Fibroblast of skin of right quadriceps (primary cell): ENCODE data around the gene OR10A6.
A peak's percentile ranks its signal among the peaks of the same experiment; 100 is the strongest.

Experiments
- DNase-seq: peaks from one replicate; pipeline ENCODE4 v3.0.0-alpha.2; 2013

OR10A6 gene

GRCh38 chr11:7931168-7931567, at the start of gene OR10A6:
Gene OR10A6, minus strand, starts transcription at chr11:7931268. Its CDS starts 2,606 bp downstream, at chr11:7928662.
- DNase-seq: no peak

- peak; percentile 85 for DNase-seq
Measured at GRCh38 chr11:7977232-7977917, 46.3 kb upstream of the OR10A6 start.

- peak; percentile 14 for DNase-seq
Measured at GRCh38 chr11:7974668-7975067, 43.6 kb upstream of the OR10A6 start.

DNA sequence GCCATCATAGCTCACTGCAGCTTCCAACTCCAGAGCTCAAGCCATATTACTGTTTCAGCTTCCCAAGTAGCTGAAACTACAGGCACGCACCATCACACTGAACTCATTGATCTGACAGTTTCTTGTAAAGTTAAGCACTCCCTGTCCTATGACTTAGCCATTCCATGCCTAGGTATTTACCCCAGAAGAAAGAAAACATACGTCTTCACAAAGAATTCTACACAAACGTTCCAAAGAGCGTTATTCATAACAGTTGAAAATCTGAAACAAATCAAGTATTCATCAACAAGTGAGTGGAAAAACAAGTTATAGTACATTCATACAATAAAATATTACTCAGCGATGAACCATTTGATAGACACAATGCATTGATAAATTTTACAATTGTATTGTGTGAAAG, 41.9 kb upstream of the OR10A6 start:
- peak; percentile 12 for DNase-seq

DNA sequence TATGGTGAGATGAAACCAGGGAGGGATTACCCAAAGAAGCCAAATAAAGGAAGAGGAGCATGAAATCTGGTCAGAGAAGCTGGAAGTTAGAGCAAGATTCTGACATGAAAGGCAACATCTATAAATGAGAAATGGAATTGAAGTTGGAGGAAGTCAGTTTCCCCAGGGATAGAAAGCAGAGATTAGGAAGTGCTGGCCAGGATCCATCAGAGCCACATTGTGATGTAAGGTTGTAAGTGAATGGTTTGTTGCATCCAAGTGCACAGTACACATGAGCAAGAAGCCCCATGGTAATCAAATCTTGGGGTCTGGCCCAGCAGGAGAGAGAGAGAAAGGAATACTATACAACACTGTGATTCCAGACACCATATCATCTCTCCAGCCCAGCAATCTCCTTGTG, 40.8 kb upstream of the OR10A6 start:
- peak; percentile 6 for DNase-seq

DNA sequence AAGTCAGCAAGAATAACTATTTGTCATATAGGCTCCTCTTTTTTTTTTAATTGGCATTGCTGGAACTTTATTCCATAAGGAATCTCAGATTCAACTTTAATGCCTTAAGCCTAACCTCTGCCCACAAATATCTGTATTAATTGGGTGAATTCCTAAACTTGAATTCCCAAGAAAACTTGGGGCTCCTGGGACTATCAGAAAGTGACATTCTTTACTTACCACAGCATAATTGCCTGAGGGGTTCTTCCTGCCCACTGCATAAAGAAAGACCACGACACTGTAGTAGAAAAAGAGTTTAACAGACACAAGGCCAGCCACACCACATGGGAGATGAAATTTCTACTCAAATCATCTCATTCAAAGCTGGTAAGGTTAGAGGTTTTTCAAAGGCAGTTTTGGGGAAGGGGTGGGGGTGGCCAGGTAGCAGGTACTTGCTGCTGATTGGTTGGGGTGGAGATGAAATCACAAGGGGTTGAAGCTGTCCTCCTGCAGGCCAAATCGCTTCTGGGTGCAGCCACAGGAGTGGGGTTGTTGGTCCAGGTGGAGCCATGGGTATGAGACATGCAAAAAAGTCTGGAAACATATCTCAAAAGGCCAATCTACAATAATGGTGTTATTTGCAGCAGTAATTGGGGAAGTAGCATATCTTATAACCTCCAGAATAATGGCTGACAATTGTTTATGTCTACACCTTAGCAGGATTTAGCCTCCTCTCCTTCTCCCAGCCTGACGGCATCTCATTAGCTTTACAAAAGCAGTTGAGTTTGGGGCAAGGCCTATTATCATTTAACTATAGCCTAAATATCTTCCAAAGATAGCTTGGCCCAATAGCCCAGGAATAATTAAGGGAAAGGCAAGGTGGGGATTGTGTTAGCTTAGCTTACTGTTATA, 38.9 kb upstream of the OR10A6 start:
- peak; percentile 67 for DNase-seq

- DNase-seq: peak; percentile 13
Measured at GRCh38 chr11:7968686-7969085, 37.6 kb upstream of the OR10A6 start.

GRCh38 chr11:7967826-7968225, 36.8 kb upstream of the OR10A6 start:
- DNase-seq: peak; percentile 3

DNA sequence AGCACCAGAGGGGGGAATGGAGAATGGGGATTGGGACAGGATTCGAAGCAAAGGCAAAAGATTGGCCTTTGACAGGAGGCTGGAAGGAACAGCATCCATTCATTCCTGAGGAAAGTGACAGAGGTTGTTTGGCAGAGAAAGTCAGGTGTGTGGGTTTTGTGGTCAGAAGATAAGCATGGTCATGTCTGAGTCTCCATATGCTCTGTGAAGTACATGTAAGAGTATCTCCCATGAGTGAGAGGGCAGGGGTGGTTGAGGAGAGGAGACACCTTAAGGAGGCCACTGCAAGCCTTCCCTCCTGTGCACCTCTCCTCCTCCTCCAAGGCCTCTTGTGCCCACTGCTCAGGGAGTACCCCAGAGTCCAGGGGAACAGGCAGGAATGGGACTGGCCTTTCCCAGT, 36.0 kb upstream of the OR10A6 start:
- DNase-seq: no peak

GRCh38 chr11:7965386-7965785, 34.3 kb upstream of the OR10A6 start, which contains the start of gene NLRP10:
Gene NLRP10, minus strand, starts transcription at chr11:7965447. Its CDS starts 1,952 bp downstream, at chr11:7963495.
- peak; percentile 74 for DNase-seq

GRCh38 chr11:7964873-7965272, 33.8 kb upstream of the OR10A6 start:
- DNase-seq: peak; percentile 67

DNA sequence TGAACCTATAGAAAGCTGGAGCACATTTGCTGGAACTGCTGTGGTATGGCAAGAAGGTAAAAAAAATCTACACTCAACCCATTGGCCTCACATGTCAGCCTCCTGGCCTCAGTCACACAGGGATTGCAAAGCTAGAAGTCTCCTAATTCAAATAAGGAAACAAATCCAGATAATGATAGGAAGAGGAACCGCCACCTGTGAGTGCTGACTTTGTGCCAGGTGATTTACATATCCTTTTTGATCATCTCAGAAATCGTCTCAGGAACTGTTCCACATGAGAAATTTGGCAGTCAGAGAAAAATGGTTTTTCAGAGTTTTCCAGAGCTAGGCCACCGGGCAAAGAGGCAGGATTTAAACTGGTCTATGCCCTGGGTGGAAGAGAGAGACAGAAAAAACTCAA, 33.2 kb upstream of the OR10A6 start:
- DNase-seq: no peak

GRCh38 chr11:7955191-7955590, 24.1 kb upstream of the OR10A6 start:
- no peak for DNase-seq

- no peak for DNase-seq
Measured at GRCh38 chr11:7949934-7950333, 18.9 kb upstream of the OR10A6 start.

- DNase-seq: no peak
Measured at GRCh38 chr11:7944123-7944522, 13.1 kb upstream of the OR10A6 start.

DNA sequence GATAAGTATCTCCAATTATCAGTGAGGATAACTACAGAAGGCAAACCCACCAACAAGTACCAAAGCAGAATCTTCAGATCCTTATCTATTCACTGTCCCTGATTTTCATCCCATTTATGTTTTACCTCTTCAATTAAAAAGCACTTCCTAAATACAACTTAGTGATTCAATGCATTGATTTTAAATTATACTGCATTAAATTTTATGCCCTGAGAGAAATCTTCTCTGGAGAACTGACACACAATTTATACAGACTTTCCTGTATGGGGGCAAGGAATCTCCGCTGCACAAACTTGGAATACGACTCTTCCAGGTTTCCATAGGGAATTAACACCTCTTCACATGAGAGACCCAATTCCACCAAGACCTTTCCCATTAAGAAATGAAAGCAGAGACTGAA, 10.5 kb upstream of the OR10A6 start, which contains the start of gene OR10A3:
TSS of gene OR10A3 (minus strand) at position 101 of the 400 bp plus-strand sequence. CDS start 2,188 bp downstream, outside the sequence.
- DNase-seq: no peak

- DNase-seq: no peak
Measured at GRCh38 chr11:7941146-7941545, 10.1 kb upstream of the OR10A6 start.

DNA sequence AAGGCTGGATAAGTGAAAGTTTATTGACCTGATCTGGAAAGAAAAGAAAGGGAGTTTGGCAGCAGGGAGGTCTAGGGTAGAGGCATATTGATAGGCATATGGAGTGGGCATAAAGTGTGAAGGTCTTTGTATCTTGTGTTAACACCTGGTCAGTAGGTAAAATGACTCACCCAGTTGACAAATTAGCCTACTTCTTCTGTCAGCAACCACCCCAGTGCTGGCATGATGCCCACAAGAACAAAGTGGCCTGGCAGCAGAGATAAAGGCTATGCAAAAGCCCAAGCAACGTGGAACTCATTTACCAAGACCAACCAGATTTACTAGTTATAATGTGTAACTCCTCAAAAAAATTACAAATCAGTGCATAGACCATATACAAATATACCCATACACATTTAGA, 5.5 kb upstream of the OR10A6 start:
- no peak for DNase-seq

GRCh38 chr11:7927635-7928034, 3.4 kb downstream of the OR10A6 start:
- DNase-seq: no peak

DNA sequence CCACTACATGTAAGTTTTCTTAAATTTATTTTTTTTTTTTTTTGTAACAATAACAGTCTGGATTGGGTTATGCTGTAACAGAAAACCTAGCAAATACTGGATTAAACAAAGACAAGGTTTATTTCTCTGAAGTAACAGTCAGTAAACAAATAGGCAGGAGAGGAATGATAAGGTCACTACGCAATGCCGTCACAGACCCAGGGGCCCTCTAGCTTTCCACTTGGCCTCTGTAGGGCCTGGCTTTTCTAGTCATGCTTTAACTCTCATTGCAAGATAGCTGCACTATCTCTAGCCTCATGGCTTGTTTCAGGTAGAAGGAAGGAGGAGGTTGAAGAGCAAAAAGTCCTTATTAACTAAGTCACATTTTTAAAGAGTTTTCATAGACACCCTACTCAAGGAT, 6.5 kb downstream of the OR10A6 start:
- no peak for DNase-seq

GRCh38 chr11:7918141-7918540, 12.9 kb downstream of the OR10A6 start:
- DNase-seq: no peak

- DNase-seq: no peak
Measured at GRCh38 chr11:7911011-7911410, 20.1 kb downstream of the OR10A6 start.

GRCh38 chr11:7910286-7910788, 20.7 kb downstream of the OR10A6 start:
- no peak for DNase-seq
